ENCODE data around the gene EXOG. TPM values are rescaled to one million over a fixed set of nuclear protein-coding genes. Genes with fewer than 3 reads are reported as not detected.

Gene EXOG
- total RNA-seq, 4 donors from 2014 or later, result 0.34 to 3.9 (median 3.1) TPM

GRCh38 chr3:38552364-38552763 lies 56.2 kb downstream of the EXOG start:
- no peak for DNase-seq (ENCODE audit: low spot score in 2 of 2)

GRCh38 chr3:38553071-38553470 lies 56.9 kb downstream of the EXOG start:
- H3K4me3 ChIP-seq (ENCODE audit: low read depth, poor library complexity, severe bottlenecking), result no peak overlapping the region
- intact Hi-C loops (cut with DNase I; ENCODE audit: low total_unique reads), result no loop called here
- no peak for DNase-seq (ENCODE audit: low spot score in 2 of 2)
- WGBS, 2 donors, result 91% methylated on average over 2 of the region's 2 CpGs
- TF ChIP-seq POLR2A (IDR thresholded peaks at IDR 0.05), result no peak
- TF ChIP-seq, protein P1, sequence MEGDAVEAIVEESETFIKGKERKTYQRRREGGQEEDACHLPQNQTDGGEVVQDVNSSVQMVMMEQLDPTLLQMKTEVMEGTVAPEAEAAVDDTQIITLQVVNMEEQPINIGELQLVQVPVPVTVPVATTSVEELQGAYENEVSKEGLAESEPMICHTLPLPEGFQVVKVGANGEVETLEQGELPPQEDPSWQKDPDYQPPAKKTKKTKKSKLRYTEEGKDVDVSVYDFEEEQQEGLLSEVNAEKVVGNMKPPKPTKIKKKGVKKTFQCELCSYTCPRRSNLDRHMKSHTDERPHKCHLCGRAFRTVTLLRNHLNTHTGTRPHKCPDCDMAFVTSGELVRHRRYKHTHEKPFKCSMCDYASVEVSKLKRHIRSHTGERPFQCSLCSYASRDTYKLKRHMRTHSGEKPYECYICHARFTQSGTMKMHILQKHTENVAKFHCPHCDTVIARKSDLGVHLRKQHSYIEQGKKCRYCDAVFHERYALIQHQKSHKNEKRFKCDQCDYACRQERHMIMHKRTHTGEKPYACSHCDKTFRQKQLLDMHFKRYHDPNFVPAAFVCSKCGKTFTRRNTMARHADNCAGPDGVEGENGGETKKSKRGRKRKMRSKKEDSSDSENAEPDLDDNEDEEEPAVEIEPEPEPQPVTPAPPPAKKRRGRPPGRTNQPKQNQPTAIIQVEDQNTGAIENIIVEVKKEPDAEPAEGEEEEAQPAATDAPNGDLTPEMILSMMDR (IDR thresholded peaks at IDR 0.05), result no peak

More at GRCh38 chr3:38552364-38552763, 56.2 kb downstream of the EXOG start:
- H3K4me3 ChIP-seq (ENCODE audit: low read depth, poor library complexity, severe bottlenecking), result no peak overlapping the region
- WGBS, 2 donors, result 71 to 77% methylated on average over 6 of the region's 6 CpGs
- no peak for TF ChIP-seq POLR2A (IDR thresholded peaks at IDR 0.05)
- TF ChIP-seq, protein P1 (IDR thresholded peaks at IDR 0.05), result no peak
- intact Hi-C loops (cut with DNase I; ENCODE audit: low total_unique reads), result no loop called here

DNA sequence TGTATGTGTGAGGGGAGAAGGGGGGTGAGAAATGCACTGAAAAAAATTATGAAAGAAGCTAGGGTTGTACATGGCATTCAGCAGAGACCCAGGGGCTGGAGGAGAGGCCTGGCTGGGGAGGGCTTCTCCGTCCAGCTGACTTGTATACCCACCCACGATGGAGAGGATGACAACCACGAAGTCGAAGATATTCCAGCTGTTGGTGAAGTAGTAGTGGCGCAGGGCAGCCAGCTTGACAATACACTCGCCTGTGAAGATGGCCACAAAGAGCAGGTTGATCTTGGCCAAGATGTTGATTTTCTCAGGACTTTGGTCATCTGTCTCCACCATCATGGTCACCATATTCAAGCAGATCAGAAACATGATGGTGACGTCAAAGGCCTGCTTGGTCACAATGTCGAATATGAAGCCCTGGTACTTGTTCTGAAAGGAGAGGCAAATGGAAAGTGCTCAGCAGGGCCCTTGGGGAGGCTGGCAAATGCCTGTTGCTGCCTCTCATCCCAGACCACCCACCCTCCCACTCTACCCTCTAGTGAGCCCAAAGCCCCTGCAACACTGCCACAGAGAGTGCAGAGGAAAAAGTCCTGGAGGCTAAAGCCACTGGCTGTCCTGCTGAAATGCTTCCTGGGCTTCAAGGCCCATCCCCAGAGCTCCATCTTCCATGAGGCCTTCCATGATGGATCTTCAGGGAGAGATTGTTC lies 58.1 kb downstream of the EXOG start:
- WGBS, 2 donors, result 86 to 95% methylated on average over 8 of the region's 8 CpGs
- no peak overlapping the region for H3K4me3 ChIP-seq (ENCODE audit: low read depth, poor library complexity, severe bottlenecking)
- intact Hi-C loops (cut with DNase I; ENCODE audit: low total_unique reads), result no loop called here
- DNase-seq (ENCODE audit: low spot score in 2 of 2), result peak in 1 of 2 donors; percentile 64
- no peak for TF ChIP-seq POLR2A (IDR thresholded peaks at IDR 0.05)
- TF ChIP-seq, protein P1 (IDR thresholded peaks at IDR 0.05), result no peak

DNA sequence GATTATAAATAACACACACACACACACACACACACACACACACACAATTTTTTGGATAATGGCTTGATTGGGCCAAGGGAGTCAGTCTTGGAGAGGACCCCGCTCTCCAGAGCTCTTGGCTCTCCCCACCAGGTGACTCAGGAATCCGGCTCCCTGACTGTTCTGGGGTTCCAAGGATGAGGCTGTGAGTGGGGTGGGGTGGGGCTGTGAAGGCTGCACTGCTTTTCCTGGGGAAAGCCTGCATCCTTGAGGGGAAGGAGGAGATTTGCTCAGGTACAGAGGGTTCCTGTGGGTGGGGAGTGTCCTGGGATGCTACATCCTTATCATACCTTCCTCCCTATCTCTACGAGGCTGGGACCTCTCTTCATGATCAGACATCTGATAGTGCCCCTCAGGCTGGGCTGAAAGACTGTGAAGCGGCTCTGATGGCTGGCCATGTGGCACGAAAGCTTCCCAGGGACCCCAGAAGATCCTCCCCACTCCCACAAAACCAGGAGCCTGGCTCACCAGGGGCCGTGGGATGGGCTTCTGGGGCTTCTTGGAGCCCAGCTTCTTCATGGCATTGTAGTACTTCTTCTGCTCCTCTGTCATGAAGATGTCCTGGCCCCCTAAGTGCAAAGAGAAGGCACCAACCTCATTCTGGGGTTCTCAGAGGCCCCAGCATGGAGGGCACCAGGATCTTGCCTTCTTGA lies 59.2 kb downstream of the EXOG start:
- intact Hi-C loops (cut with DNase I; ENCODE audit: low total_unique reads), result no loop called here
- DNase-seq (ENCODE audit: low spot score in 2 of 2), result peak in 1 of 2 donors; percentile 68
- H3K4me3 ChIP-seq (ENCODE audit: low read depth, poor library complexity, severe bottlenecking), result no peak overlapping the region
- WGBS, 2 donors, result 86 to 96% methylated on average over 6 of the region's 6 CpGs
- no peak for TF ChIP-seq POLR2A (IDR thresholded peaks at IDR 0.05)
- TF ChIP-seq, protein P1 (IDR thresholded peaks at IDR 0.05), result no peak

DNA sequence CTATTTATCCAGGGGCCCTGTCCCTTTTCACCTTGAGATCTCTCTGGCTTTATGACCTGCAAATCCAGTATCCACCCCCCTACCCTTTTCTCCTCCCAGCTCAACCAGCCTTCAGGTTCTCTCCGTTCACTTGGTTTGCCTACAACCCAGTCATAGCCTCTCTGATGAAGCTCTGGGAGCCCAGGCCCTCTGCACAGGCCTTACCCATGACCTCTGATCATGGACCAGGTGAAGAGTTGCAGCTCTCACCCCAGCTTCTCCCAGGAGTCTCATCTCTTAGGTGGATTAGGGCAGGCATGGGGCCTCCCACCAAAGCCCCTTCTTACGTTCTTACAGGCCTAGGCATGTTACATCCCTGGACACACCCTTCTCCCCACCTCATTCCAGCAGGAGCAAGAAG lies 59.8 kb downstream of the EXOG start:
- no peak for TF ChIP-seq POLR2A (IDR thresholded peaks at IDR 0.05)
- TF ChIP-seq, protein P1 (IDR thresholded peaks at IDR 0.05), result no peak
- peak in 1 of 2 donors; percentile 71 for DNase-seq (ENCODE audit: low spot score in 2 of 2)
- H3K4me3 ChIP-seq (ENCODE audit: low read depth, poor library complexity, severe bottlenecking), result no peak overlapping the region
- 84 to 88% methylated on average over 2 of the region's 2 CpGs for WGBS, 2 donors
- intact Hi-C loops (cut with DNase I; ENCODE audit: low total_unique reads), result no loop called here

All from lower leg skin (tissue), 4 donors.